HFFc6 (cell line): Measurements from ENCODE around the gene VPS4A. TPM values are rescaled to one million over a fixed set of nuclear protein-coding genes. Genes with fewer than 3 reads are reported as not detected.

Experiments
- DNase-seq: peaks from one replicate; pipeline ENCODE4 v3.0.0-alpha.2; 2018
- H3K27ac Mint-ChIP-seq: 2 replicates; pipeline ENCODE4 v1.8.0; 2020; ENCODE audit warnings: mild to moderate bottlenecking, mixed read lengths
- H3K27me3 Mint-ChIP-seq: 2 replicates; pipeline ENCODE4 v1.8.0; 2021; ENCODE audit warnings: mild to moderate bottlenecking, moderate library complexity, mixed read lengths; ENCODE audit not compliant: insufficient read depth
- H3K36me3 Mint-ChIP-seq: 2 replicates; pipeline ENCODE4 v1.8.0; 2021; ENCODE audit warnings: low read depth, mixed read lengths
- H3K4me1 Mint-ChIP-seq: 2 replicates; pipeline ENCODE4 v1.8.0; 2020; ENCODE audit warnings: low read depth, mixed read lengths
- H3K4me3 Mint-ChIP-seq: 2 replicates; pipeline ENCODE4 v1.8.0; 2020; ENCODE audit warnings: mild to moderate bottlenecking, moderate library complexity, mixed read lengths
- H3K9me3 Mint-ChIP-seq: 2 replicates; pipeline ENCODE4 v1.8.0; 2020; ENCODE audit warnings: mild to moderate bottlenecking, mixed read lengths
- CTCF ChIP-seq: fragments of 200-600 bp; sonication (generic); IDR thresholded peaks from 2 replicates; pipeline ENCODE4 v1.5.0; 2021; ENCODE audit warnings: antibody characterized with exemption, mild to moderate bottlenecking
- total RNA-seq, 6 experiments: library from RNA; stranded (reverse); fragmentation: NEBNext Ultra II Directional; extraction: Animal tissue kit (Norgen Biotek cat#: 25700); gene quantifications; 2 replicates in 1 of 6; 3 replicates in 5 of 6; pipeline ENCODE4 v1.2.3, GENCODE V29; 2021

Gene VPS4A
- total RNA-seq, 6 experiments from 2014 or later: 33.2 to 39.8 (median 36.7) TPM

GRCh38 chr16:69327585-69328310 is 16.6 kb downstream of the VPS4A start:
- TF ChIP-seq CTCF: no peak
- peaks cover 6% of the 10 kb centered on the region for H3K27me3 Mint-ChIP-seq
- peaks cover 31% of the 10 kb centered on the region for H3K36me3 Mint-ChIP-seq
- no peak for DNase-seq
- H3K9me3 Mint-ChIP-seq: no peaks in the 10 kb centered on the region
- no peak overlapping the region for H3K27ac Mint-ChIP-seq
- H3K4me3 Mint-ChIP-seq: peak overlapping the region; percentile 56
- H3K4me1 Mint-ChIP-seq: peaks cover 37% of the 10 kb centered on the region

GRCh38 chr16:69328854-69329316 is 17.7 kb downstream of the VPS4A start:
- H3K27me3 Mint-ChIP-seq: peaks cover 6% of the 10 kb centered on the region

GRCh38 chr16:69329369-69330285 is 18.5 kb downstream of the VPS4A start:
- peak overlapping the region; percentile 67 for H3K27ac Mint-ChIP-seq
- TF ChIP-seq CTCF: no peak
- H3K4me1 Mint-ChIP-seq: peaks cover 30% of the 10 kb centered on the region
- no peak for DNase-seq
- H3K9me3 Mint-ChIP-seq: no peaks in the 10 kb centered on the region
- H3K4me3 Mint-ChIP-seq: peak overlapping the region; percentile 89
- H3K27me3 Mint-ChIP-seq: peaks cover 6% of the 10 kb centered on the region
- H3K36me3 Mint-ChIP-seq: peaks cover 29% of the 10 kb centered on the region

More at GRCh38 chr16:69328854-69329316, 17.7 kb downstream of the VPS4A start:
- Mint-ChIP-seq H3K36me3 (peaks cover 29% of the 10 kb centered on the region), H3K9me3 (no peaks in the 10 kb centered on the region), H3K4me1 (peaks cover 37% of the 10 kb centered on the region), H3K4me3 (peak overlapping the region; percentile 89), H3K27ac (peak overlapping the region; percentile 67)
- TF ChIP-seq CTCF: no peak
- no peak for DNase-seq

GRCh38 chr16:69330286-69331109 is 19.3 kb downstream of the VPS4A start, which contains the start of gene PDF:
TSS of gene PDF (minus strand) at chr16:69330588. CDS start at chr16:69330570, 18 bp downstream.
- H3K4me3 Mint-ChIP-seq: peak within 1 kb of the TSS; percentile 89
- H3K27me3 Mint-ChIP-seq: peaks cover 6% of the 10 kb centered on the region
- peak within 1 kb of the TSS; percentile 83 for H3K27ac Mint-ChIP-seq
- H3K36me3 Mint-ChIP-seq: peaks cover 23% of the 10 kb centered on the region
- H3K9me3 Mint-ChIP-seq: no peaks in the 10 kb centered on the region
- TF ChIP-seq CTCF: no peak; the same call in none of the 2 replicates
- peak; percentile 88 for DNase-seq
- peaks cover 27% of the 10 kb centered on the region for H3K4me1 Mint-ChIP-seq

- Mint-ChIP-seq H3K9me3 (no peaks in the 10 kb centered on the region), H3K27ac (no peak overlapping the region), H3K4me1 (peaks cover 13% of the 10 kb centered on the region), H3K36me3 (peaks cover 26% of the 10 kb centered on the region), H3K4me3 (no peak overlapping the region), H3K27me3 (peaks cover 2% of the 10 kb centered on the region; the same call in 1 of the 2 replicates)
- TF ChIP-seq CTCF: no peak; the same call in 1 of the 2 replicates
- no peak for DNase-seq
These were observed 23.5 kb downstream of the VPS4A start for GRCh38 chr16:69334696-69335095.
